H1 (cell line): ENCODE results near the gene ACTL8. TPM values are rescaled to one million over a fixed set of nuclear protein-coding genes. Genes with fewer than 3 reads are reported as not detected.

Experiments
- CTCF ChIA-PET: fragments of 300-600 bp; sonication (Branson Sonifier 250); formaldehyde crosslinking; loops from one replicate; lab custom pipeline; 2021; ENCODE audit not compliant: partially characterized antibody; lab: Charles Lee
- POLR2A ChIA-PET: fragments of 300-600 bp; sonication (Branson Sonifier 250); formaldehyde crosslinking; loops from one replicate; lab custom pipeline; 2021; ENCODE audit warnings: inconsistent platforms; ENCODE audit not compliant: partially characterized antibody; lab: Charles Lee
- DNase-seq, 2 experiments: peaks; one replicate each; pipeline versions ENCODE4 v3.0.0 to v3.0.0-alpha.2; 2010 to 2022; ENCODE audit warnings: low spot score in 2 of 2, low read depth in 1 of 2, mixed read lengths in 1 of 2
- FAIRE-seq: peaks from 2 replicates; lab custom pipeline; 2011; peaks lifted over from hg19 to GRCh38; lab: Jason Lieb, UNC
- H2AFZ ChIP-seq: 2 replicates; pipeline ENCODE4 v1.8.1; 2012; ENCODE audit warnings: low read length, inconsistent platforms
- H2AK5ac ChIP-seq: 2 replicates; pipeline ENCODE4 v1.6.1; 2013; ENCODE audit warnings: low read depth, low read length
- H2BK120ac ChIP-seq: replicated peaks from 2 replicates; pipeline ENCODE3; 2013; ENCODE audit warnings: low read depth, low read length, inconsistent platforms
- H2BK12ac ChIP-seq: 2 replicates; pipeline ENCODE4 v1.6.1; 2013; ENCODE audit warnings: low read depth, low read length
- H2BK15ac ChIP-seq: 2 replicates; pipeline ENCODE4 v1.6.1; 2013; ENCODE audit warnings: low read length
- H2BK20ac ChIP-seq: 2 replicates; pipeline ENCODE4 v1.6.1; 2013; ENCODE audit warnings: low read length
- H2BK5ac ChIP-seq: 2 replicates; pipeline ENCODE4 v1.6.1; 2013; ENCODE audit warnings: low read depth, low read length
- H3K14ac ChIP-seq: 2 replicates; pipeline ENCODE4 v1.6.1; 2013; ENCODE audit warnings: inconsistent platforms; ENCODE audit not compliant: insufficient read length
- H3K18ac ChIP-seq: 2 replicates; pipeline ENCODE4 v1.6.1; 2013; ENCODE audit warnings: low read length; ENCODE audit errors: extremely low read depth
- H3K23ac ChIP-seq: 2 replicates; pipeline ENCODE4 v1.6.1; 2013; ENCODE audit warnings: inconsistent platforms; ENCODE audit not compliant: insufficient read length
- H3K23me2 ChIP-seq: 2 replicates; pipeline ENCODE4 v1.6.1; 2013; ENCODE audit warnings: low read depth, low read length
- H3K27ac ChIP-seq: 2 replicates; pipeline ENCODE4 v1.6.1; 2011; ENCODE audit warnings: low read depth, low read length, inconsistent platforms
- H3K27me3 ChIP-seq, 4 experiments: replicated peaks in 1 of 4; 1 replicate in 1 of 4; 2 replicates in 3 of 4; pipeline versions ENCODE4 v1.6.1 to v1.8.1; 2011 to 2013; ENCODE audit warnings: low read length in 3 of 4, mild to moderate bottlenecking in 3 of 4, inconsistent platforms in 2 of 4, mixed read lengths in 2 of 4, moderate library complexity in 1 of 4; ENCODE audit not compliant: control insufficient read depth in 3 of 4, insufficient read depth in 3 of 4; ENCODE audit errors: extremely low read depth in 1 of 4
- H3K36me3 ChIP-seq, 4 experiments: 2 replicates each; pipeline versions ENCODE4 v1.6.1 to v1.8.1; 2011 to 2013; ENCODE audit warnings: mild to moderate bottlenecking in 4 of 4, low read length in 3 of 4, moderate library complexity in 2 of 4, control low read depth in 1 of 4, inconsistent platforms in 1 of 4; ENCODE audit not compliant: insufficient read depth in 4 of 4, control insufficient read depth in 2 of 4
- H3K4ac ChIP-seq: replicated peaks from 2 replicates; pipeline ENCODE3; 2013; ENCODE audit warnings: low read length, low read depth, mixed read lengths, inconsistent platforms; ENCODE audit not compliant: insufficient read length
- H3K4me1 ChIP-seq, 4 experiments: replicated peaks in 1 of 4; 1 replicate in 1 of 4; 2 replicates in 3 of 4; pipeline versions ENCODE4 v1.6.1 to v1.8.1; 2011 to 2013; ENCODE audit warnings: low read length in 3 of 4, inconsistent platforms in 2 of 4, mixed read lengths in 1 of 4; ENCODE audit not compliant: insufficient read depth in 4 of 4, control insufficient read depth in 3 of 4
- H3K4me2 ChIP-seq, 2 experiments: 2 replicates each; pipeline versions ENCODE4 v1.6.1 to v1.8.1; 2011 to 2013; ENCODE audit warnings: low read depth in 2 of 2, low read length in 2 of 2, control low read depth in 1 of 2, inconsistent platforms in 1 of 2, mild to moderate bottlenecking in 1 of 2; ENCODE audit not compliant: insufficient read depth in 1 of 2
- H3K4me3 ChIP-seq, 4 experiments: fragments of 200-600, 300-600 bp in 1 of 4; sonication (generic), shearing (Covaris generic), sonication (Bioruptor Twin) in 1 of 4; 2 replicates each; pipeline versions ENCODE4 v1.5.1 to v1.8.1; 2011 to 2016; ENCODE audit warnings: low read length in 4 of 4, low read depth in 3 of 4, control low read depth in 2 of 4, inconsistent platforms in 2 of 4, mild to moderate bottlenecking in 2 of 4, mixed read lengths in 1 of 4, moderate library complexity in 1 of 4; ENCODE audit not compliant: insufficient read depth in 2 of 4; ENCODE audit errors: extremely low read depth in 1 of 4
- H3K56ac ChIP-seq: replicated peaks from 2 replicates; pipeline ENCODE3; 2013; ENCODE audit warnings: low read depth, mild to moderate bottlenecking, mixed read lengths, low read length, inconsistent platforms; ENCODE audit not compliant: insufficient read length
- H3K79me1 ChIP-seq: 2 replicates; pipeline ENCODE4 v1.6.1; 2013; ENCODE audit warnings: low read depth, low read length, control low read depth
- H3K79me2 ChIP-seq, 2 experiments: 2 replicates each; pipeline versions ENCODE4 v1.6.1 to v1.8.1; 2012 to 2013; ENCODE audit warnings: low read length in 2 of 2, mild to moderate bottlenecking in 2 of 2, inconsistent platforms in 1 of 2; ENCODE audit not compliant: insufficient read depth in 2 of 2, control insufficient read depth in 1 of 2
- H3K9ac ChIP-seq, 4 experiments: replicated peaks in 1 of 4; 1 replicate in 1 of 4; 2 replicates in 3 of 4; pipeline versions ENCODE4 v1.6.1 to v1.8.1; 2011 to 2013; ENCODE audit warnings: low read depth in 3 of 4, low read length in 3 of 4, control low read depth in 2 of 4, mild to moderate bottlenecking in 2 of 4, moderate library complexity in 2 of 4, inconsistent platforms in 1 of 4; ENCODE audit errors: extremely low read depth in 1 of 4
- H3K9me3 ChIP-seq, 2 experiments: 2 replicates each; pipeline versions ENCODE4 v1.6.1 to v1.8.1; 2012 to 2013; ENCODE audit warnings: mild to moderate bottlenecking in 2 of 2, moderate library complexity in 2 of 2, control low read depth in 1 of 2, inconsistent platforms in 1 of 2, low read depth in 1 of 2, low read length in 1 of 2, mixed read lengths in 1 of 2; ENCODE audit not compliant: insufficient read depth in 2 of 2
- H4K20me1 ChIP-seq, 2 experiments: replicated peaks in 1 of 2; 2 replicates each; pipeline versions ENCODE3 to v1.8.1; 2011 to 2013; ENCODE audit warnings: inconsistent platforms in 2 of 2, low read length in 2 of 2, mild to moderate bottlenecking in 1 of 2; ENCODE audit not compliant: insufficient read depth in 2 of 2, control insufficient read depth in 1 of 2
- H4K5ac ChIP-seq: 2 replicates; pipeline ENCODE4 v1.6.1; 2013; ENCODE audit warnings: low read length, low read depth, mixed read lengths, inconsistent platforms; ENCODE audit not compliant: insufficient read length
- H4K8ac ChIP-seq: 2 replicates; pipeline ENCODE4 v1.8.0; 2013; ENCODE audit warnings: mild to moderate bottlenecking, moderate library complexity, low read length, inconsistent platforms; ENCODE audit not compliant: insufficient read depth; ENCODE audit errors: extremely low read depth
- H4K91ac ChIP-seq: replicated peaks from 2 replicates; pipeline ENCODE3; 2013; ENCODE audit warnings: low read length, mixed read lengths, inconsistent platforms; ENCODE audit not compliant: insufficient read length
- BACH1 ChIP-seq: IDR thresholded peaks from 2 replicates; pipeline ENCODE4 v1.6.1; 2012; ENCODE audit warnings: low read length, improper control_type of control experiment
- GTF2F1 ChIP-seq: IDR thresholded peaks from 2 replicates; pipeline ENCODE4 v1.6.1; 2012; ENCODE audit warnings: low read depth, low read length, improper control_type of control experiment, borderline replicate concordance
- HDAC2 ChIP-seq, 2 experiments: fragments of 300-600 bp in 1 of 2; sonication (generic) in 1 of 2; IDR thresholded peaks; 2 replicates each; pipeline ENCODE4 v1.6.1; 2011 to 2012; ENCODE audit warnings: low read depth in 2 of 2, low read length in 2 of 2, mild to moderate bottlenecking in 2 of 2, moderate library complexity in 2 of 2, borderline replicate concordance in 1 of 2, inconsistent platforms in 1 of 2
- JUN ChIP-seq: IDR thresholded peaks from 2 replicates; pipeline ENCODE4 v1.6.1; 2011; ENCODE audit warnings: low read depth, mild to moderate bottlenecking, improper control_type of control experiment, low read length
- PHF8 ChIP-seq: fragments of 200-600 bp; sonication (generic); conservative IDR thresholded peaks from 2 replicates; pipeline ENCODE4 v1.7.1; 2012; ENCODE audit warnings: low read depth, mild to moderate bottlenecking, inconsistent platforms, low read length, moderate library complexity
- RBBP5 ChIP-seq: IDR thresholded peaks from 2 replicates; pipeline ENCODE4 v1.7.1; 2012; ENCODE audit warnings: low read depth, mild to moderate bottlenecking, inconsistent platforms, low read length, moderate library complexity, borderline replicate concordance
- SIRT6 ChIP-seq: IDR thresholded peaks from one replicate; pipeline ENCODE4 v1.7.1; 2012; ENCODE audit warnings: low read length, inconsistent platforms
- SP4 ChIP-seq: IDR thresholded peaks from 2 replicates; pipeline ENCODE4 v1.6.1; 2012; ENCODE audit warnings: low read length, inconsistent platforms
- TAF1 ChIP-seq: IDR thresholded peaks from 2 replicates; pipeline ENCODE4 v1.6.1; 2011; ENCODE audit warnings: mild to moderate bottlenecking, low read depth, low read length
- TBP ChIP-seq: IDR thresholded peaks from 2 replicates; pipeline ENCODE4 v1.6.1; 2011; ENCODE audit warnings: low read depth, low read length, improper control_type of control experiment
- WGBS, 2 experiments: shearing (Covaris generic) in 1 of 2; methylation state at CpG; one replicate each; pipeline versions ENCODE4 v1.1.6 to v1.1.7; 2013 to 2015; ENCODE audit warnings: low lambda C conversion rate in 2 of 2, mixed read lengths in 2 of 2, inconsistent platforms in 1 of 2, low coverage in 1 of 2, missing lambda C conversion rate in 1 of 2; ENCODE audit not compliant: insufficient replicate concordance in 2 of 2, insufficient coverage in 1 of 2, insufficient read length in 1 of 2; ENCODE audit errors: extremely low coverage in 1 of 2, missing lambda C conversion rate in 1 of 2; 5-methylcytosine and 5-hydroxymethylcytosine counted together
- polyA plus RNA-seq, 7 experiments: library from polyadenylated mRNA; depleted of rRNA in 3 of 7; stranded (reverse) in 5 of 7; unstranded in 2 of 7; fragments of >200 nt in 5 of 7; fragments of 200-250 nt in 2 of 7; gene quantifications; 1 replicate in 5 of 7; 2 replicates in 1 of 7; 4 replicates in 1 of 7; pipeline versions ENCODE4 v1.2.1 to v1.2.3, GENCODE V29; 2011 to 2013; ENCODE audit warnings: missing spikeins in 2 of 7, mixed read lengths in 2 of 7
- total RNA-seq: library from RNA; stranded (reverse); fragmentation: NEBNext Ultra II Directional; extraction: Animal tissue kit (Norgen Biotek cat#: 25700); gene quantifications from 2 replicates; pipeline ENCODE4 v1.2.1, GENCODE V29; 2021

ACTL8 gene
- total and polyA plus RNA-seq, 2 of the 8 experiments (the other 6 are each of a cell fraction or from before 2014, with no cell fraction given): 0.33 to 0.47 TPM

DNA sequence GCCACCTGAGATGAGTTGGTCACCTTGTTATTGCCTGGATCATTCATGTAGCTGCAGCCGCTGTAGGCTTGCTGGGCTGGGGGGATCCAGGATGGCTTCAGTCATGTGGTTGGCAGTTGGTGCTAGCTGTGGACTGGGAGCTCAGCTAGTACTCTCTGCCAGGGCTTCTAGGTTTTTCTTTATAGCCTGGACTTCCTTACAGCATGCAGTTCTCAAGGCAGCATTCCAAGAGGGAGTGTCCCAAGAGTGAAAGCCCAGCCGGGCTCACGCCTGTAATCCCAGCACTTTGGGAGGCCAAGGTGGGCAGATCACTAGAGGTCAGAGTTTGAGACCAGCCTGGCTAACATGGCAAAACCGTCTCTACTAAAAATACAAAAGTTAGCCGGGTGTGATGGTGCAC is 23.7 kb upstream of the ACTL8 start:
- FAIRE-seq: no peak
- TF ChIP-seq RBBP5 (no peak), BACH1 (no peak), HDAC2 (IDR thresholded peaks at IDR 0.05; ENCODE audit: borderline replicate concordance in 1 of 2, low read depth in 2 of 2, low read length in 2 of 2) (no peak), TAF1 (no peak), JUN (no peak), GTF2F1 (no peak), TBP (no peak), SP4 (no peak), SIRT6 (no peak), PHF8 (no peak)
- WGBS, 2 experiments: 94% methylated on average over 5 of the region's 5 CpGs; no CpG with 5 or more reads in 1 of the 2 experiments
- Histone ChIP-seq H3K14ac (no peak overlapping the region), H3K23me2 (no peaks in the 10 kb centered on the region), H4K8ac (no peak overlapping the region), H3K27me3 (no peaks in the 10 kb centered on the region), H3K79me2 (no peaks in the 10 kb centered on the region), H3K56ac (no peak overlapping the region), H3K9ac (no peak overlapping the region), H3K23ac (no peak overlapping the region), H2BK15ac (no peak overlapping the region), H2BK120ac (no peak overlapping the region), H3K4me1 (peaks cover 0 to 3% (median under 1%) of the 10 kb centered on the region in 4 experiments; a peak in 4 of 7 replicates), H3K4me2 (no peak overlapping the region), H3K18ac (no peak overlapping the region), H3K9me3 (no peaks in the 10 kb centered on the region), H4K20me1 (no peaks in the 10 kb centered on the region), H4K91ac (no peak overlapping the region), H3K27ac (no peak overlapping the region), H4K5ac (no peak overlapping the region), H2BK5ac (no peak overlapping the region), H3K79me1 (no peaks in the 10 kb centered on the region), H3K4me3 (no peak overlapping the region), H2AK5ac (no peak overlapping the region), H2BK20ac (no peak overlapping the region), H3K4ac (no peak overlapping the region), H2AFZ (no peak overlapping the region), H3K36me3 (no peaks in the 10 kb centered on the region), H2BK12ac (no peak overlapping the region)
- no peak for DNase-seq
- ChIA-PET CTCF (interaction anchor here (0.6 to 4.2 kb wide), 10 partner anchors 7 to 179 kb away, joined by 3 to 20 read pairs (median 5); no protein-coding TSS in a partner anchor), POLR2A (no interaction called here)
